ENCODE measurements around the gene RHBDD2. TPM values are rescaled to one million over a fixed set of nuclear protein-coding genes. Genes with fewer than 3 reads are reported as not detected.

Gene RHBDD2
- total and polyA plus RNA-seq, 9 of the 15 experiments (the other 6 are each of a cell fraction or from before 2014, with no cell fraction given) = 3.3 to 36.7 (median 17.9) TPM

DNA sequence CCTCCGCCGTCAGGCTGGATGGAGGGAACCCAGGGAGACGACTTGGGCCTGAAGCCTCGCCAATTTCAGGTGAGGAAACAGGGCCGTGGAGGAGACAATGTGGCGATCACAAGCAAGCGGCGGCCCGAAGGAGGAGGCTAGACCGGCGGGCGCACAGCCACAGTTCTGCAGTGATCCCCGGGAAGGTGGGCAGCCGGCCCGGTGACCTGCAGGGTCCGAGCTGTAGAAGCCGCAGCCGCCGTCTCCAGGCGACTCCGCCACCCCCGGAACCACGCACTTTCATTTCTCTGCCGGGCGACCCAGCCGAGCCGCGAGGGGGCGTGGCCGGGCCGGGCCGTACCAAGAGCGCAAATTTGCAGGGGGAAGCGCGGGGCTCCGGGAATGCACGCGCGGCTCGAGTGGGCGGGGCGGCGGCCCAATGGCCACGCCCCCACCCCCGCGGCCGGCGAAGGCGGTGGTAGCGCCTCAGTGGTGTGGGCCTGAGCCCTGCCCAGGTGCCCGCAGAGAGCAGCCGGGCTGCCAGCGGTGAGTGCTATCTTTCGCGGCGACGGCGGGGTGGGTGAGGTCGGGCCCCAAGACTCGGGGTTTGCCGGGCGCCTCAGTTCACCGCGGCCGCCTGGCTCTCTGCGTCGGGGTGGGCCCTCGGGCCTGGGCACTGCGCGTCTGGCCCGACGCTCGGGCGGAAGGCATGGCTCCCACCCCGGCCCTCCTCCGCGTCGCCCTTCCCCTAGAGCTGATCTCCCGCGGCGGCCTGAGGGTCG lies 36.0 kb downstream of the RHBDD2 start, which contains the start of gene POR (continued):
- TF ChIP-seq THRB (CRISPR knock-in tag; conservative IDR thresholded peaks at IDR 0.05) (0 out of 2 replicates have a peak, but pooled peaks have one; percentile 70), ESRRA (IDR thresholded peaks at IDR 0.05; ENCODE audit: borderline replicate concordance, low read depth) (peak; percentile 80), CHD2 (IDR thresholded peaks at IDR 0.05; ENCODE audit: low read depth, low read length) (peak; percentile 39; the same call in 1 of the 2 replicates), MAZ (CRISPR knock-in tag; conservative IDR thresholded peaks at IDR 0.05 in 1 of 2, IDR thresholded peaks at IDR 0.05 in 1 of 2) (peak; percentile 82 to 94), TAF7 (tag; IDR thresholded peaks at IDR 0.05) (peak; percentile 67), MAFF (IDR thresholded peaks at IDR 0.05; ENCODE audit: low read length) (peak; percentile 59; the same call in 1 of the 2 replicates), JUND (IDR thresholded peaks at IDR 0.05; ENCODE audit: borderline replicate concordance, low read depth, low read length) (peak; percentile 99), JUND (tag; IDR thresholded peaks at IDR 0.05; ENCODE audit: borderline replicate concordance, low read depth, low read length) (no peak), PHF8 (IDR thresholded peaks at IDR 0.05; ENCODE audit: borderline replicate concordance, low read length) (peak; percentile 99), TAF1 (IDR thresholded peaks at IDR 0.05; ENCODE audit: control insufficient read depth, extremely low read depth, insufficient read depth, low read length, severe bottlenecking) (peak; percentile 84), ATF7 (IDR thresholded peaks at IDR 0.05) (peak; percentile 100), ZNF146 (CRISPR knock-in tag; IDR thresholded peaks at IDR 0.05; ENCODE audit: unreplicated experiment) (no peak), TAF9B (IDR thresholded peaks at IDR 0.05; ENCODE audit: partially characterized antibody) (peak; percentile 80), ZNF75A (CRISPR knock-in tag; IDR thresholded peaks at IDR 0.05) (peak; percentile 74), CREBBP (IDR thresholded peaks at IDR 0.05; ENCODE audit: low read depth, low read length) (no peak), ZSCAN32 (CRISPR knock-in tag; IDR thresholded peaks at IDR 0.05) (no peak), KAT7 (CRISPR knock-in tag; IDR thresholded peaks at IDR 0.05; ENCODE audit: borderline replicate concordance) (peak; percentile 87), IRF2 (CRISPR knock-in tag; IDR thresholded peaks at IDR 0.05) (no peak)
- TF ChIP-seq, protein P1, sequence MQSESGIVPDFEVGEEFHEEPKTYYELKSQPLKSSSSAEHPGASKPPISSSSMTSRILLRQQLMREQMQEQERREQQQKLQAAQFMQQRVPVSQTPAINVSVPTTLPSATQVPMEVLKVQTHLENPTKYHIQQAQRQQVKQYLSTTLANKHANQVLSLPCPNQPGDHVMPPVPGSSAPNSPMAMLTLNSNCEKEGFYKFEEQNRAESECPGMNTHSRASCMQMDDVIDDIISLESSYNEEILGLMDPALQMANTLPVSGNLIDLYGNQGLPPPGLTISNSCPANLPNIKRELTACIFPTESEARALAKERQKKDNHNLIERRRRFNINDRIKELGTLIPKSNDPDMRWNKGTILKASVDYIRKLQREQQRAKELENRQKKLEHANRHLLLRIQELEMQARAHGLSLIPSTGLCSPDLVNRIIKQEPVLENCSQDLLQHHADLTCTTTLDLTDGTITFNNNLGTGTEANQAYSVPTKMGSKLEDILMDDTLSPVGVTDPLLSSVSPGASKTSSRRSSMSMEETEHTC (IDR thresholded peaks at IDR 0.05) = peak; percentile 53; the same call in 1 of the 2 replicates
- TF ChIP-seq, protein P2, sequence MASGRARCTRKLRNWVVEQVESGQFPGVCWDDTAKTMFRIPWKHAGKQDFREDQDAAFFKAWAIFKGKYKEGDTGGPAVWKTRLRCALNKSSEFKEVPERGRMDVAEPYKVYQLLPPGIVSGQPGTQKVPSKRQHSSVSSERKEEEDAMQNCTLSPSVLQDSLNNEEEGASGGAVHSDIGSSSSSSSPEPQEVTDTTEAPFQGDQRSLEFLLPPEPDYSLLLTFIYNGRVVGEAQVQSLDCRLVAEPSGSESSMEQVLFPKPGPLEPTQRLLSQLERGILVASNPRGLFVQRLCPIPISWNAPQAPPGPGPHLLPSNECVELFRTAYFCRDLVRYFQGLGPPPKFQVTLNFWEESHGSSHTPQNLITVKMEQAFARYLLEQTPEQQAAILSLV (tag; IDR thresholded peaks at IDR 0.05) = no peak

Measured in K562 (cell line).